ENCODE measurements around the gene IFT81. TPM values are rescaled to one million over a fixed set of nuclear protein-coding genes. Genes with fewer than 3 reads are reported as not detected.
"Not testable (repeated sequence)": the region's sequence is repeated elsewhere in the genome, so short reads cannot be mapped to it uniquely, and the experiment has no call there.

The IFT81 gene
- total RNA-seq, 2 experiments from 2014 or later: 1.4 to 2.2 TPM

DNA sequence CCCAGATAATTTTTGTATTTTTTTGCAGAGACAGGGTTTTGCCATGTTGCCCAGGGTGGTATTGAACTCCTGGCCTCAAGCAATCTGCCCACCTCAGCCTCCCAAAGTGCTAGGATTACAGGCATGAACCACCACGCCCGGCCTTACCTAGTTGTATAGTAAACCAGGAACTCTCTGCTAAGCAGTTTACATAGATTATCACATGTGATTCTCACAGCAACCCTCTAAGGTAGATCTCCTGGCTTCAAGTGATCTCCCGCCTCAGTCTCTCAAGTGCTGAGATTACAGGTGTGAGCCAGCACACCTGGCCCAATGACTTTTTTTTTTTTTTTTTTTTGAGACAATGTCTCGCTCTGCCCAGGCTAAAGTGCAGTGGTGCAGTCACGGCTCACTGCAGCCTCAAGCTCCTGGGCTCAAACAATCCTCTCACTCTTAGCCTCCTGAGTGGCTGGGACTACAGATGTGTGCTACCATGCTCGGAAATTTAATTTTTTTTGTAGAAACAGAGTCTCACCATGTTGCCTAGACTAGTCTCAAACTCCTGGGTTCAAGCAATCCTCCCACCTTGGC lies 130.9 kb downstream of the IFT81 start:
- DNase-seq (no peak), ATAC-seq (no peak)
- Mint-ChIP-seq H3K4me1 (no peaks in the 10 kb centered on the region), H3K27me3 (no peaks in the 10 kb centered on the region), H3K27ac (no peak overlapping the region), H3K4me3 (no peak overlapping the region), H3K36me3 (no peaks in the 10 kb centered on the region), H3K9me3 (ENCODE audit: low read depth) (no peaks in the 10 kb centered on the region)
- CTCF ChIA-PET: no interaction called here

DNA sequence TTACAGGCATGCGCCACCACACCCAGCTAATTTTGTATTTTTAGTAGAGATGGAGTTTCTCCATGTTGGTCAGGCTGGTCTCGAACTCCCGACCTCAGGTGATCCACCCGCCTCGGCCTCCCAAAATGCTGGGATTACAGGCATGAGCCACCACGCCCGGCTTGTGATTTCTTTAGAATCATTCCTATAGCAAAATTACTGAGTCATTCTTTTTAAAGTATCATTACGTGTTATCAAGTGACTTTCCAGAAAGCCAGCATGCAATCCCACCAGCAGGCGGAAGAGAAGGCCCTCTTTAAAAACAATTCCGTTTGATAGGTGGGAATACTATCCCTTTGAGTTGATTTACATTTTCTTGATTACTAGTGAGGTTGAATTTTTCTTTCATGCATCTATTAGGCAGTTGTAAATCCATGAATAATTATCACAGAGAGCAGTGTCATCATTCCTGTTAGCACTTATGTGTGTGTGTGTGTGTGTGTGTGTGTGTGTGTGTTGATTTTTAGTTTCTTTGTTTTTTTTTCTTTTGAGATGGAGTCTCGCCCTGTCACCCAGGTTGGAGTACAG lies 131.8 kb downstream of the IFT81 start:
- CTCF ChIA-PET, ATAC-seq: not testable (repeated sequence)

DNA sequence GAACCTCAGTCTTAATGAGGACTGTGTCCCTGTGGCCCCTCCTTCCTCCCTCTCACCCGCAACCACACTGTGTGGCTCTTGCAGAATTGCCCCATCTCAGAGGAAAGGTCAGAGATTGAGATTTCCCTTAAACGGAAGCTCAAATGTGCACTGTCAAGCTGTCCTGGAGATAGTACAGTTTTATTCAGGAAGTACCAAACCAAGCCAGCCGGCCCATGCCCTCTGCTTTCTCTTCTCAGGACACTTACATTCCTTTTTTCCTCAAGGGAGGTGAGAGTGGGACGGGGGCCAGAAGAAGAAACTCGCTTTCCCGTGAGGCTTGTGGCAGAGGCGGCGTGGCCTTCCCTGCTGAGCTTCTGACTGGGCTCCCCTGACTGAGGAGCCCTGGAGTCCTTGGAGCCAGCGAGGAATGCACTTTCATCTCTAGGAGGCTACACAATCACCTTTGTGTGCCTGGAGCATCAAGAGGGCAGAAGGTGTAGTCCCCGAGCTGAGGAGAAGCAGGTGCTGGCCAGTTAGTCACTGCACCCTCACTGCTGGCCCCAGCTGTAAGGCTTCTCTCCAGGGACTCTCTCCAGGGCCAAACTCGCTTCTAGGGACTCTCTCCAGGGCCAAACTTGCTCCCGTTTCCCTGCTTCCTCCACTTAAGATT lies 132.7 kb downstream of the IFT81 start:
- H3K27me3 Mint-ChIP-seq: no peaks in the 10 kb centered on the region
- ATAC-seq (no peak), DNase-seq (no peak)
- H3K4me1 Mint-ChIP-seq: no peaks in the 10 kb centered on the region
- CTCF ChIA-PET: interaction anchor here (0.5 kb wide), 1 partner anchor 51 kb away, joined by 5 read pairs; no protein-coding TSS in a partner anchor
- H3K4me3 Mint-ChIP-seq: no peak overlapping the region
- no peaks in the 10 kb centered on the region for H3K36me3 Mint-ChIP-seq
- H3K27ac Mint-ChIP-seq: no peak overlapping the region
- H3K9me3 Mint-ChIP-seq (ENCODE audit: low read depth): no peaks in the 10 kb centered on the region

More for the DNA sequence above, 131.8 kb downstream of the IFT81 start:
- H3K4me1 Mint-ChIP-seq; H3K36me3 Mint-ChIP-seq; H3K4me3 Mint-ChIP-seq; H3K9me3 Mint-ChIP-seq (ENCODE audit: low read depth); DNase-seq; H3K27me3 Mint-ChIP-seq; H3K27ac Mint-ChIP-seq: not testable (repeated sequence)

DNA sequence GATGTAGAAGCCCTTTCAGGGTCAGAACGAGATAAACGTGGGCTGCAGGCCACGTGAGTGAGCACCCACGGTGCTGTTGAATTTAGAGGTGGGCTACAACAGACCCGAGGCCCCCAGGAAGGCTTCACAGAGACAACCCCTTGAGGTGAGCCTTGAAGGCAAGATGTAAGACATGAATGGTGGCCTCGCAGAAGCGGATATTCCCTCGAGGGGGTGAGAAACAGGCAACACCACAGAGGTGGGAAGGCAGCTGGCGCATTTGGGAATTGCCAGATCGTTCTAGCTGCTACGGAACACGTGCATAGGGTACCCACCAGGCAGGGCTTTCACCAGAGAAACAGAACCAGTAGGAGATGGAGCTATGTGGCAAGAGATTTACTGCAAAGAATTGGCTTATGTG lies 134.3 kb downstream of the IFT81 start:
- CTCF ChIA-PET: interaction anchor here (0.7 kb wide), 1 partner anchor 1701 kb away, joined by 4 read pairs; no protein-coding TSS in a partner anchor
- Mint-ChIP-seq H3K27me3 (peaks cover 8% of the 10 kb centered on the region), H3K27ac (no peak overlapping the region), H3K4me1 (no peaks in the 10 kb centered on the region), H3K4me3 (no peak overlapping the region), H3K36me3 (no peaks in the 10 kb centered on the region), H3K9me3 (ENCODE audit: low read depth) (no peaks in the 10 kb centered on the region)
- DNase-seq (no peak), ATAC-seq (no peak)

DNA sequence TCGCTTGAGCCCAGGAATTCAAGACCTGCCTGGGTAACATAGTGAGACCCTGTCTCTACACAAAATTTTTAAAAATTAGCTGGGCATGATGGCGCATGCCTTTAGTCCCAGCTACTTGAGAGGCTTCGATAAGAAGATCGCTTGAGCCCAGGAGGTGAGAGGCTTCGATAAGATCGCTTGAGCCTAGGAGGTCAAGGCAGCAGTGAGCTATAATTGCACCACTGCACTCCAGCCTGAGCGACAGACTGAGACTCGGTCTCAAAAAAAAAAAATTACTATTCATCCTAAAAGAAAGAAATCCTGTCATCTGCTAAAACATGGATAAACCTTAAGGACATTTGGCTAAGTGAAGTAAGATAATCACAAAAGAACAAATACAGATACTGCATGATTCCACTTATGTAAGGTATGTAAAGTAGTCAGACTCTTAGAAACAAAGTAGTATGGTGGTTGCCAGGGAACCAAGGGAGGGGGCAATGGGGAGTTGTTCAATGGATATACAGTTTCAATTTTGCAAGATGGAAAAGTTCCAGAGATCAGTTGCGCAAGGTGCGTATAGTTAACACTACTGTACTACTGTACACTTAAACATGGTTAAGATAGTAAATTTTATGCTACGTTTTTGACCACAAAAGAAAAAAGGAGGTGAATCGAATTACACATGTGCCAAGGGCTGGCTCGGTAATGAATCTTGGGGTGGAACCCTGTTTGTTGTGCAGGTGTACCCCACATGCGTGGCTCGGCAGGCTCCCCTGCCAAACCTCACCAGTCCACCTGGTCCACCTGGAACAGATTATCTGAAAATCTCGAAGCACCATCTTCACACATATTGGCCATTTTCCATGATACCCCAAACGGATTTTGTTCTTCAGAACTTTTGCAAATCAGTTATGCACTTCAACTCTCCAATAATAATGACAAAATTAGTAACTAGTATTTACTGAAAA lies 138.6 kb downstream of the IFT81 start:
- CTCF ChIA-PET: interaction anchor here (1.0 kb wide), 1 partner anchor 183 kb away, joined by 3 read pairs; no protein-coding TSS in a partner anchor
- Mint-ChIP-seq H3K36me3 (no peaks in the 10 kb centered on the region), H3K9me3 (ENCODE audit: low read depth) (no peaks in the 10 kb centered on the region), H3K27me3 (peaks cover 16% of the 10 kb centered on the region), H3K4me3 (no peak overlapping the region), H3K4me1 (no peaks in the 10 kb centered on the region), H3K27ac (no peak overlapping the region)
- ATAC-seq (no peak), DNase-seq (no peak)

DNA sequence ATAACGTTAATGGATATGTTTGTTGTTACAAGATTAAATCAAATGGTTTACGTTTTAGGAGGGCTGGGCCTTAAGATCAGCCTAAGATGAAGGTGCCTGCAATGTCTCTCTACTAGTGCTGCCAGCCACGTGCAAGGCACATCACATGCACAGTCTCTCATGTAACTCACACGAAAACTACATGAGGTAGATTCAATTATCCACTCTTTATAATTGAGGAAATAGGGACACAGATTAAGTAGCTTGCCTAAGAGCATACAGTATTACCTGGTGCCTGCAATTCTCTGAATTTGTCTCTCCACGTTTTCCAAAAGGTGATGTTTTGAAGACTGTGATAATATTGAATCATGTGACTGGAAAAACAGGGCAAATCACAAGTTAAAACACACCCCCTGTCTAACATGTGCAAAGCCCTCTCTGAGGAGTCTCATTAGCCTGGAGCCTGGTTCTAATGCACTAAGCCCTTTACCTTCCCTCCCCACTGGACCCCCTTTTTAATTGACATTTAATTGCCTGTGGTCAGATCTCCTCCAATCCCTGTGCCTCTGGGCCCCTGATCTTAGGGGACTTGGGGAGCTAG lies 142.3 kb downstream of the IFT81 start:
- no peak for DNase-seq
- CTCF ChIA-PET: no interaction called here
- no peaks in the 10 kb centered on the region for H3K4me1 Mint-ChIP-seq
- no peak overlapping the region for H3K4me3 Mint-ChIP-seq
- H3K27ac Mint-ChIP-seq: no peak overlapping the region
- no peaks in the 10 kb centered on the region for H3K36me3 Mint-ChIP-seq
- no peak for ATAC-seq
- H3K27me3 Mint-ChIP-seq: peaks cover 26% of the 10 kb centered on the region
- no peaks in the 10 kb centered on the region for H3K9me3 Mint-ChIP-seq (ENCODE audit: low read depth)

DNA sequence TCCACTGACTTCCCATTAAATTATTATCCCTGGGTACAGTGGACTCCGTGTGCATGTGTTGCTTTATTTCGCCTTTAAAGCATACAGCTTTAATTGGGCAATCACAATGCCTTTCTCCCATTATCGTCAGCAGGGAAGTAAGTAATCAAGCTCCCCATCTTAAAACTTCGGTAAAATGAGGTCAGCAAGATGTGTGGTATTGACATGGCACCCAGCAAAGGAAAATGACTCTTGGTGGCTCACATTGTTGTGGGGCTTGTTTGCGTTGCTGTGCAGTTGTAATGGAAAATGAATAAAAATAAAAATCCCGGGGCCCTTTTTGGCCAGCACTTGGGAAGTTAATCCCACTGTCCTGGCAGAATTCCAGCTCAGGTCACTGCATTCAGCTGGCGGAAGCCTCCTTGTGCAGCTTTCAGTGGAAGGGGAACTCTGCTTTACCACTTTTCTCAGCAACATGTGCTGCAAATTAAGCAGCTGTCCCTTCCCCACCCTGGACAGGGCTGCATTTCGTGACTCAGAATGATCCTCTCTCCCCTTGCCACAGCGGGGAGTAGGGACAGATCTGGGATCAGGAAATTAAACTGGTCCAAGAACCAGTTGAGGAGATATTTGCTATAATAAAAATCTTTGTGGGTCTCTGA lies 142.9 kb downstream of the IFT81 start:
- Mint-ChIP-seq H3K4me1 (no peaks in the 10 kb centered on the region), H3K27me3 (peaks cover 28% of the 10 kb centered on the region), H3K27ac (no peak overlapping the region), H3K9me3 (ENCODE audit: low read depth) (no peaks in the 10 kb centered on the region), H3K4me3 (no peak overlapping the region), H3K36me3 (no peaks in the 10 kb centered on the region)
- no peak for ATAC-seq
- CTCF ChIA-PET: no interaction called here
- no peak for DNase-seq

Other genes starting within 250 kb of the IFT81 start
- gene GLTP, start 243.8 kb upstream of the IFT81 start, total RNA-seq: 10 to 100 TPM; 16.3 to 19.2 TPM
- gene TCHP, start 224.1 kb upstream of the IFT81 start, total RNA-seq: 10 to 100 TPM; 38.4 to 40.1 TPM
- gene GIT2, start 128.0 kb upstream of the IFT81 start, total RNA-seq: 10 to 100 TPM; 90.6 to 92.3 TPM
- 10 to 100 TPM; 68.6 to 78.2 TPM for gene ANKRD13A, start 124.9 kb upstream of the IFT81 start, total RNA-seq
- 10 to 100 TPM; 14.8 to 17.3 TPM for gene C12orf76, start 75.8 kb upstream of the IFT81 start, total RNA-seq
- gene ATP2A2, start 156.9 kb downstream of the IFT81 start, total RNA-seq: 100 to 1,000 TPM; 144 to 193 TPM

Data from activated CD8-positive, alpha-beta memory T cell treated with anti-CD3 and anti-CD28 coated beads, Interleukin-2, amount 10 ng/mL, durations not matched to agents 7 days and 5 days (primary cell).